KOPT-K1 (cell line): ENCODE data around the gene GTF3C1.

Experiments used
- H3K27ac ChIP-seq: fragments of 200-600 bp; sonication (generic); 2 replicates; pipeline ENCODE4 v1.5.1; 2016; ENCODE audit warnings: antibody characterized with exemption, mild to moderate bottlenecking, low read depth, low read length; ENCODE audit not compliant: poor library complexity, severe bottlenecking
- H3K36me3 ChIP-seq: fragments of 200-600 bp; sonication (generic); 2 replicates; pipeline ENCODE4 v1.5.1; 2017; ENCODE audit warnings: antibody characterized with exemption, mild to moderate bottlenecking, low read length, moderate library complexity; ENCODE audit not compliant: insufficient read depth
- H3K9me3 ChIP-seq: fragments of 200-600 bp; sonication (generic); 2 replicates; pipeline ENCODE4 v1.5.1; 2017; ENCODE audit warnings: antibody characterized with exemption, low read length, mild to moderate bottlenecking; ENCODE audit not compliant: insufficient read depth, poor library complexity, severe bottlenecking

The GTF3C1 gene

GRCh38 chr16:27474041-27474440 is 75.7 kb downstream of the GTF3C1 start:
- Histone ChIP-seq H3K27ac (no peak overlapping the region), H3K9me3 (no peaks in the 10 kb centered on the region), H3K36me3 (peaks cover 99% of the 10 kb centered on the region)

- no peak overlapping the region for H3K27ac ChIP-seq
- H3K9me3 ChIP-seq, result no peaks in the 10 kb centered on the region
- peaks cover 99% of the 10 kb centered on the region for H3K36me3 ChIP-seq
Measured at GRCh38 chr16:27473101-27473900, 76.4 kb downstream of the GTF3C1 start.

- Histone ChIP-seq H3K27ac (no peak overlapping the region), H3K36me3 (peaks cover 99% of the 10 kb centered on the region), H3K9me3 (no peaks in the 10 kb centered on the region)
Measured at GRCh38 chr16:27472091-27473020, 77.4 kb downstream of the GTF3C1 start.

GRCh38 chr16:27471661-27472060 is 78.1 kb downstream of the GTF3C1 start:
- Histone ChIP-seq H3K27ac (no peak overlapping the region), H3K36me3 (peaks cover 100% of the 10 kb centered on the region), H3K9me3 (no peaks in the 10 kb centered on the region)

- H3K9me3 ChIP-seq, result no peaks in the 10 kb centered on the region
- no peak overlapping the region for H3K27ac ChIP-seq
- H3K36me3 ChIP-seq, result peaks cover 100% of the 10 kb centered on the region
Measured at GRCh38 chr16:27470567-27471431, 78.9 kb downstream of the GTF3C1 start.

GRCh38 chr16:27468941-27469531 is 80.7 kb downstream of the GTF3C1 start:
- Histone ChIP-seq H3K36me3 (peaks cover 100% of the 10 kb centered on the region), H3K9me3 (no peaks in the 10 kb centered on the region), H3K27ac (no peak overlapping the region)

GRCh38 chr16:27465483-27465879 is 84.2 kb downstream of the GTF3C1 start:
- Histone ChIP-seq H3K9me3 (no peaks in the 10 kb centered on the region), H3K36me3 (peaks cover 98% of the 10 kb centered on the region)

GRCh38 chr16:27464626-27465482 is 84.9 kb downstream of the GTF3C1 start:
- Histone ChIP-seq H3K27ac (no peak overlapping the region), H3K9me3 (no peaks in the 10 kb centered on the region), H3K36me3 (peaks cover 98% of the 10 kb centered on the region)

More at GRCh38 chr16:27465483-27465879, 84.2 kb downstream of the GTF3C1 start:
- H3K27ac ChIP-seq, result no peak overlapping the region

GRCh38 chr16:27463741-27464591 is 85.7 kb downstream of the GTF3C1 start:
- no peaks in the 10 kb centered on the region for H3K9me3 ChIP-seq
- H3K27ac ChIP-seq, result no peak overlapping the region
- peaks cover 98% of the 10 kb centered on the region for H3K36me3 ChIP-seq

GRCh38 chr16:27462846-27463682 is 86.6 kb downstream of the GTF3C1 start:
- Histone ChIP-seq H3K9me3 (no peaks in the 10 kb centered on the region), H3K27ac (no peak overlapping the region), H3K36me3 (peaks cover 93% of the 10 kb centered on the region)

GRCh38 chr16:27462200-27462845 is 87.4 kb downstream of the GTF3C1 start:
- no peaks in the 10 kb centered on the region for H3K9me3 ChIP-seq
- H3K36me3 ChIP-seq, result peaks cover 85% of the 10 kb centered on the region
- no peak overlapping the region for H3K27ac ChIP-seq
